GM10248 (cell line): ENCODE measurements around the gene THRA.

Source experiments
- CTCF ChIA-PET: fragments of 300-600 bp; sonication (Branson Sonifier 250); formaldehyde crosslinking; extraction: SDS; loops from one replicate; lab custom pipeline; 2021; ENCODE audit warnings: antibody characterized with exemption; lab: Yijun Ruan, JAX
- POLR2A ChIA-PET: fragments of 350-650 bp; sonication (Branson Sonifier 250); formaldehyde crosslinking; extraction: SDS; loops from one replicate; lab custom pipeline; 2020; ENCODE audit warnings: antibody characterized with exemption; lab: Yijun Ruan, JAX
- DNase-seq: peaks from one replicate; pipeline ENCODE4 v3.0.0; 2012; ENCODE audit errors: extremely low spot score
- TF ChIP-seq, protein P1 (sequence below): IDR thresholded peaks from 2 replicates; pipeline ENCODE4 v1.5.1; 2012; ENCODE audit warnings: mild to moderate bottlenecking, low read depth; ENCODE audit errors: extremely low read depth, missing control alignments, control extremely low read depth

THRA gene

GRCh38 chr17:40115101-40115436 lies 52.3 kb downstream of the THRA start:
- ChIA-PET CTCF (interaction anchor here (1.2 to 7.1 kb wide), 5 partner anchors 12 to 79 kb away, joined by 4 to 118 read pairs (median 39); no protein-coding TSS in a partner anchor), POLR2A (no interaction called here)
- no peak for DNase-seq
- TF ChIP-seq, protein P1, sequence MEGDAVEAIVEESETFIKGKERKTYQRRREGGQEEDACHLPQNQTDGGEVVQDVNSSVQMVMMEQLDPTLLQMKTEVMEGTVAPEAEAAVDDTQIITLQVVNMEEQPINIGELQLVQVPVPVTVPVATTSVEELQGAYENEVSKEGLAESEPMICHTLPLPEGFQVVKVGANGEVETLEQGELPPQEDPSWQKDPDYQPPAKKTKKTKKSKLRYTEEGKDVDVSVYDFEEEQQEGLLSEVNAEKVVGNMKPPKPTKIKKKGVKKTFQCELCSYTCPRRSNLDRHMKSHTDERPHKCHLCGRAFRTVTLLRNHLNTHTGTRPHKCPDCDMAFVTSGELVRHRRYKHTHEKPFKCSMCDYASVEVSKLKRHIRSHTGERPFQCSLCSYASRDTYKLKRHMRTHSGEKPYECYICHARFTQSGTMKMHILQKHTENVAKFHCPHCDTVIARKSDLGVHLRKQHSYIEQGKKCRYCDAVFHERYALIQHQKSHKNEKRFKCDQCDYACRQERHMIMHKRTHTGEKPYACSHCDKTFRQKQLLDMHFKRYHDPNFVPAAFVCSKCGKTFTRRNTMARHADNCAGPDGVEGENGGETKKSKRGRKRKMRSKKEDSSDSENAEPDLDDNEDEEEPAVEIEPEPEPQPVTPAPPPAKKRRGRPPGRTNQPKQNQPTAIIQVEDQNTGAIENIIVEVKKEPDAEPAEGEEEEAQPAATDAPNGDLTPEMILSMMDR, result no peak

DNA sequence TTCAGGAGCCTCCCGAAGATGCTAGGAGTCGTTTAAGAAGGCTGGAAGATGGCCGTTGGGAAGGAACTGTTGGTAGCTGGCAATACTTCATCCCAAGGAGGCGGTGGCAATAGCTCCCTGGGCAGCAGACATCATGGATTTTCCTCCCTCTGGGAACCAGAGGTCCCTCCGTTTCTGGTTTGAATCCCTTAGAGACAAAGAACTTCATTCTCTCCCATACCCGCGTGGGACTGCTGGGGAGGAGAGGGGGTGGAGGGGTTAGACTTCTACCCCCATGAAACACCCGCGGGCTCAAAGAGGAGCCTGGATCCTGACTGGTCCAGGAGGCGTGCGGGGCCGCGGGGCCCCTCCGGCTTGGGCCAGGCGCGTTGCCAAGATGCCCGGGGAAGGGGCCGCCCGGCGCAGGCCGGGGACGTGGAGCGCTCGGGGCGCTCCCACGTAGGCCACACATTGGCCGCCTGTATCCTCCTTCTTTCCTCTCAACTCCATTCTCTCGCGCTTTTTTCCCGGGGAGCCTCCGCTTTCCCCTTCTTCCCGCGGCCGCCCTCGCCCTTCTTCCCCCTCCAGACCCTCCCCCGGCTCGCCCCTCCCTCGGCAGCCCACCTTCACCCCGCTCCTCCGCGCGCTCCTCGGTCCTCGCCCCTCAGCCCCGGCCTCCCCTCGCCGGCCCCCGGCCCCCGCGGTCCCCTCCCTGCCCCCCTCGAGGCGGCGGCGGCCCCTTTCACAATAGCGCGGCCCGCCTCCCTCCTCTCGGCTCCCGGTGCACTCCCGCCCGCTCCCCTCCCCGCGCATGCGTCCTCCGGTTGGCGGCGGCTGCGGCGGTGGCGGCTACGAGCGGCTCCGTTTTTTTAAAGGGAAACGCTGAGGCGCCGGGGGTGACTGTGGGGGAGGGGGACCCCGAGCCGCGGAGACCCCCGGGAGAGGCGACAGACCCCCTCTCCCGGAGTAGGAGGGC lies 58.7 kb downstream of the THRA start, which contains the start of gene MSL1:
TSS of gene MSL1 (plus strand) at position 791 of the 955 bp plus-strand sequence. CDS start 642 bp downstream, outside the sequence.
- CTCF ChIA-PET, result interaction anchor here (0.8 to 8.0 kb wide), 10 partner anchors 10 to 109 kb away, joined by 3 to 105 read pairs (median 5); partner anchors contain the start of gene NR1D1
- DNase-seq, result peak; percentile 94
- POLR2A ChIA-PET, result interaction anchor here (0.9 to 1.1 kb wide), 3 partner anchors 8 to 22 kb away, joined by 3 to 8 read pairs (median 3); partner anchors contain the start of gene CASC3
- TF ChIP-seq, protein P1, result no peak

DNA sequence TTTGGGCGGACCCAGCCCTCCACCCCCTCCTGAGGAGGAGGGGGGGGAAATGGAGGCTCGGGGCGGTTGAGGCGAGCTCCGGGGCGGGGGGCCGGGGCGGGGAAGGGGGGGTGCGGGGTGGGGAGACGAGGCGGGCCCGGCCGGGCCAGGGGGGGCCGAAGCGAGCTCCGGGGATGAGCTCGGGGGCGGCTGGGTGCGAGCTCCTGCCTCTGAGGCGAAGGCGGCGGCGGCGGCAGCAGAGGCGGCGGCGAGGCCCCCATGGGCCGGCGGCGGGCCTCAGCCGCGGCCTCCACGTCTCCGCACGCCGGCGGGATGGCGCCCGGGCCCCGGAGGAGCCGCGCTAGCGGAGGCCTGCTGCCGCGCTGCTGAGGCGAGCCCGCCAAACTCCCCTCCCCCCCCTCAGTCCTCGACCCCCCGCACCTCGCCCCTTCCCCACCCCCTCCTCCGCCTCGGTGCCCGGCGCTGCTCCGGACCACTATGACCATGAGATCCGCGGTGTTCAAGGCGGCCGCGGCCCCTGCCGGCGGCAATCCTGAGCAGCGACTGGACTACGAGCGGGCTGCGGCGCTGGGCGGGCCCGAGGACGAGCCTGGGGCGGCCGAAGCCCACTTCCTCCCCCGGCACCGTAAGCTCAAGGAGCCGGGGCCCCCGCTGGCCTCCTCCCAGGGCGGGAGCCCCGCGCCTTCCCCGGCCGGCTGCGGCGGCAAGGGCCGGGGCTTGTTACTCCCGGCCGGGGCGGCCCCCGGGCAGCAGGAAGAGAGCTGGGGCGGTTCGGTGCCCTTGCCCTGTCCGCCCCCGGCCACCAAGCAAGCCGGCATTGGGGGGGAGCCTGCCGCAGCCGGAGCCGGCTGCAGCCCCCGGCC lies 59.6 kb downstream of the THRA start:
- ChIA-PET POLR2A (interaction anchor here (0.6 to 1.1 kb wide), 4 partner anchors 9 to 355 kb away, joined by 3 to 8 read pairs (median 4); partner anchors contain the start of gene CASC3), CTCF (interaction anchor here (1.5 to 8.0 kb wide), 5 partner anchors 11 to 46 kb away, joined by 5 to 105 read pairs (median 16); partner anchors contain the start of gene CASC3)
- peak; percentile 77 for DNase-seq
- TF ChIP-seq, protein P1, result peak; percentile 12

DNA sequence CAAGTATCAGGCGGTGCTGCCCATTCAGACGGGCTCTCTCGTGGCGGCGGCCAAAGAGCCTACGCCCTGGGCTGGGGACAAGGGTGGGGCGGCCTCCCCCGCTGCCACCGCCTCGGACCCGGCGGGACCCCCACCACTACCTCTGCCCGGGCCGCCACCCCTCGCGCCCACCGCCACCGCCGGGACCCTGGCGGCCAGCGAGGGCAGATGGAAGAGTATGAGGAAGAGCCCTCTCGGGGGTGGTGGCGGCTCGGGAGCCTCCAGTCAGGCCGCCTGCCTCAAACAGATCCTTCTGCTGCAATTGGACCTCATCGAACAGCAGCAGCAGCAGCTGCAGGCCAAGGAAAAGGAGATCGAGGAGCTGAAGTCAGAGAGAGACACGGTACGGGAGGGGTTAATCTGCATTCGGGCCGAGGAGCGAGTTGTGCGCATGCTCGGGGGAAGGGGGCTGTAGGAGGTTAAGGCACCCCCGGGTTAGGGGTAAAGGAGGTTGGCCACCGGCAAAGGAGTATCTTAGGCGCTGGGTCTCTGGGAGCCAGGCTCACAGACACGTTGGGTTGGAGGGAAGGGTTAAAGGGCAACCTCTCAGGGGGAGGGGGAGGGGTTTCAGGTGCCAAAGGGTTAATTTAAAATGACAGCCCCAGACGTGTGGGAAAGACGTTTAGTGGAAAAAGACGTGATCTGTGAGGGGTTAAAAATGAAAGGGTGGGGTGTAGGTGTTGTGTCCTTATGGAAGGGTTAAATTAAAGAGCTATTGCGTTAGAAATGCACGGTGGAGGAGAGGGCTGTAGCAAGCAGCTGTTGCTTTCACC lies 60.4 kb downstream of the THRA start:
- DNase-seq, result peak; percentile 66
- ChIA-PET POLR2A (interaction anchor here (1.2 to 2.2 kb wide), 2 partner anchors 17 to 24 kb away, joined by 3 to 11 read pairs; partner anchors contain the start of gene CASC3), CTCF (interaction anchor here (0.8 to 8.0 kb wide), 10 partner anchors 10 to 96 kb away, joined by 3 to 105 read pairs (median 5); partner anchors contain the start of gene CASC3)
- TF ChIP-seq, protein P1, result no peak

- CTCF ChIA-PET, result interaction anchor here (0.8 to 8.0 kb wide), 11 partner anchors 10 to 96 kb away, joined by 3 to 105 read pairs (median 4); partner anchors contain the start of gene CASC3
Measured at GRCh38 chr17:40123811-40124114, 61.0 kb downstream of the THRA start.

More at GRCh38 chr17:40123811-40124114, 61.0 kb downstream of the THRA start:
- POLR2A ChIA-PET, result interaction anchor here (1.2 to 2.2 kb wide), 2 partner anchors 16 to 24 kb away, joined by 3 to 11 read pairs; partner anchors contain the start of gene CASC3
- TF ChIP-seq, protein P1, result no peak
- no peak for DNase-seq
